SK-N-SH treated with all-trans-retinoic acid at 6 μM for 48 hours (cell line): ENCODE data around the gene NFIB.

Experiments
- ATAC-seq: fragments of 200-7000 bp; cut with Tn5 transposase; 3 replicates; pipeline ENCODE4 v1.9.1; 2020; ENCODE audit warnings: mild to moderate bottlenecking, moderate library complexity
- ARNTL ChIP-seq: fragments of 450-650 bp; formaldehyde crosslinking; IDR thresholded peaks from 2 replicates; pipeline ENCODE4 v1.5.0; 2020; ENCODE audit warnings: low read depth, mild to moderate bottlenecking, moderate library complexity, borderline replicate concordance
- BACH2 ChIP-seq: fragments of 250-450 bp; sonication (Bioruptor Pico); IDR thresholded peaks from 2 replicates; pipeline ENCODE4 v1.9.0; 2021; ENCODE audit warnings: mild to moderate bottlenecking, borderline replicate concordance
- CREB5 ChIP-seq: fragments of 250-450 bp; sonication (Bioruptor Pico); IDR thresholded peaks from 2 replicates; pipeline ENCODE4 v1.5.1; 2020; ENCODE audit warnings: low read depth, mild to moderate bottlenecking, moderate library complexity
- CSDC2 ChIP-seq: fragments of 250-450 bp; sonication (Bioruptor Pico); IDR thresholded peaks from 2 replicates; pipeline ENCODE4 v1.5.0; 2020; ENCODE audit warnings: mild to moderate bottlenecking, moderate library complexity
- CSRNP3 ChIP-seq: fragments of 250-450 bp; sonication (Bioruptor Pico); IDR thresholded peaks from 2 replicates; pipeline ENCODE4 v1.5.1; 2021; ENCODE audit warnings: mild to moderate bottlenecking, moderate library complexity
- ESRRG ChIP-seq: fragments of 250-450 bp; sonication (Bioruptor Pico); IDR thresholded peaks from 2 replicates; pipeline ENCODE4 v1.6.1; 2021; ENCODE audit warnings: mild to moderate bottlenecking
- GLIS3 ChIP-seq: fragments of 250-450 bp; sonication (Bioruptor Pico); IDR thresholded peaks from 2 replicates; pipeline ENCODE4 v1.5.0; 2020; ENCODE audit warnings: mild to moderate bottlenecking, moderate library complexity
- ISL1 ChIP-seq: fragments of 250-450 bp; sonication (Bioruptor Pico); IDR thresholded peaks from 2 replicates; pipeline ENCODE4 v2.1.2; 2022; ENCODE audit warnings: mild to moderate bottlenecking, moderate library complexity
- PATZ1 ChIP-seq: fragments of 250-450 bp; sonication (Bioruptor Pico); IDR thresholded peaks from 2 replicates; pipeline ENCODE4 v1.8.0; 2020; ENCODE audit warnings: mild to moderate bottlenecking, moderate library complexity, borderline replicate concordance
- PPARA ChIP-seq: fragments of 250-450 bp; sonication (Bioruptor Pico); IDR thresholded peaks from 2 replicates; pipeline ENCODE4 v1.5.0; 2020; ENCODE audit warnings: mild to moderate bottlenecking, borderline replicate concordance
- RARB ChIP-seq: fragments of 250-450 bp; sonication (Bioruptor Pico); IDR thresholded peaks from 2 replicates; pipeline ENCODE4 v1.8.0; 2021; ENCODE audit warnings: mild to moderate bottlenecking, moderate library complexity
- TCF4 ChIP-seq: fragments of 250-450 bp; sonication (Bioruptor Pico); IDR thresholded peaks from 2 replicates; pipeline ENCODE4 v1.8.0; 2021; ENCODE audit warnings: mild to moderate bottlenecking, moderate library complexity, borderline replicate concordance
- TSHZ2 ChIP-seq: fragments of 250-450 bp; sonication (Bioruptor Pico); IDR thresholded peaks from 2 replicates; pipeline ENCODE4 v1.5.0; 2020; ENCODE audit warnings: mild to moderate bottlenecking, moderate library complexity
- ZC3H10 ChIP-seq: fragments of 250-450 bp; sonication (Bioruptor Pico); IDR thresholded peaks from 2 replicates; pipeline ENCODE4 v1.5.1; 2021; ENCODE audit warnings: mild to moderate bottlenecking, moderate library complexity
- ZFP3 ChIP-seq: fragments of 250-450 bp; sonication (Bioruptor Pico); IDR thresholded peaks from 2 replicates; pipeline ENCODE4 v1.5.0; 2020; ENCODE audit warnings: mild to moderate bottlenecking, moderate library complexity
- ZNF70 ChIP-seq: fragments of 450-650 bp; formaldehyde crosslinking; IDR thresholded peaks from 2 replicates; pipeline ENCODE4 v1.5.0; 2020; ENCODE audit warnings: mild to moderate bottlenecking, moderate library complexity
- ZNF8 ChIP-seq: fragments of 450-650 bp; formaldehyde crosslinking; IDR thresholded peaks from 2 replicates; pipeline ENCODE4 v1.5.0; 2020; ENCODE audit warnings: mild to moderate bottlenecking, moderate library complexity

Gene NFIB

GRCh38 chr9:14323985-14324650 is 10.2 kb upstream of the NFIB start:
- no peak for ATAC-seq
- TF ChIP-seq PPARA (CRISPR knock-in tag) (no peak), ZC3H10 (CRISPR knock-in tag) (no peak), RARB (CRISPR knock-in tag) (no peak), GLIS3 (CRISPR knock-in tag) (no peak), ARNTL (no peak), ZFP3 (no peak), PATZ1 (no peak)

GRCh38 chr9:14323083-14323971 is 9.4 kb upstream of the NFIB start:
- peak; percentile 13 for ATAC-seq
- TF ChIP-seq CREB5 (CRISPR knock-in tag): peak; percentile 27; the same call in 1 of the 2 replicates
- 0 out of 2 replicates have a peak, but pooled peaks have one; percentile 56 for TF ChIP-seq CSRNP3
- no peak for TF ChIP-seq TCF4 (CRISPR knock-in tag)

- ATAC-seq: peak; percentile 87
- TF ChIP-seq TSHZ2 (CRISPR knock-in tag) (peak; percentile 80), BACH2 (CRISPR knock-in tag) (no peak), ESRRG (CRISPR knock-in tag) (0 out of 2 replicates have a peak, but pooled peaks have one; percentile 46), ZC3H10 (CRISPR knock-in tag) (no peak)
- TF ChIP-seq, all 23 proteins: peak for 2
Measured at GRCh38 chr9:14322211-14323082, 8.5 kb upstream of the NFIB start.

- peak; percentile 10; the same call in 1 of the 3 replicates for ATAC-seq
- TF ChIP-seq RARB (CRISPR knock-in tag): no peak
- TF ChIP-seq ZFP3: no peak
- TF ChIP-seq PATZ1: no peak
- no peak for TF ChIP-seq CREB5 (CRISPR knock-in tag)
- no peak for TF ChIP-seq ESRRG (CRISPR knock-in tag)
- TF ChIP-seq ZNF70 (CRISPR knock-in tag): no peak
- no peak for TF ChIP-seq BACH2 (CRISPR knock-in tag)
- no peak for TF ChIP-seq ZC3H10 (CRISPR knock-in tag)
- no peak for TF ChIP-seq GLIS3 (CRISPR knock-in tag)
- TF ChIP-seq PPARA (CRISPR knock-in tag): no peak
- TF ChIP-seq ZNF8 (CRISPR knock-in tag): no peak
- no peak for TF ChIP-seq CSDC2 (CRISPR knock-in tag)
- TF ChIP-seq ISL1: no peak
Measured at GRCh38 chr9:14321517-14322130, 7.7 kb upstream of the NFIB start.
